ENCODE data around the gene EXOSC5.
"Not testable (repeated sequence)": the region's sequence is repeated elsewhere in the genome, so short reads cannot be mapped to it uniquely, and the experiment has no call there.

EXOSC5 gene

GRCh38 chr19:41346916-41347315, 50.2 kb downstream of the EXOSC5 start:
- DNase-seq (ENCODE audit: low read depth in 2 of 2), result not testable (repeated sequence)

- no peak for DNase-seq (ENCODE audit: low read depth in 2 of 2)
Measured at GRCh38 chr19:41344162-41344561, 53.0 kb downstream of the EXOSC5 start.

GRCh38 chr19:41341669-41342490, 55.3 kb downstream of the EXOSC5 start:
- DNase-seq (ENCODE audit: low read depth in 2 of 2), result no peak

GRCh38 chr19:41339936-41340335, 57.2 kb downstream of the EXOSC5 start:
- DNase-seq (ENCODE audit: low read depth in 2 of 2), result no peak
